ENCODE measurements around the gene EIF6.

EIF6 gene

GRCh38 chr20:35240083-35240810, 44.3 kb downstream of the EIF6 start:
- Histone ChIP-seq H3K36me3 (peaks cover 7 to 13% (median 8%) of the 10 kb centered on the region in 3 donors), H3K9me3 (no peaks in the 10 kb centered on the region), H3K4me3 (no peak overlapping the region), H3K27me3 (no peaks in the 10 kb centered on the region), H3K27ac (no peak overlapping the region), H3K4me1 (no peaks in the 10 kb centered on the region)
- no peak for TF ChIP-seq CTCF (IDR thresholded peaks at IDR 0.05)
- DNase-seq, result no peak
- intact Hi-C loops (cut with DNase I; ENCODE audit: low total_unique reads), result no loop called here

- no peaks in the 10 kb centered on the region for H3K9me3 ChIP-seq
- intact Hi-C loops (cut with DNase I; ENCODE audit: low total_unique reads), result no loop called here
- no peak for DNase-seq
- no peak overlapping the region for H3K27ac ChIP-seq
- no peak for TF ChIP-seq CTCF (IDR thresholded peaks at IDR 0.05)
- H3K36me3 ChIP-seq, result peaks cover 7 to 21% (median 16%) of the 10 kb centered on the region in 3 donors
- H3K4me1 ChIP-seq, result no peaks in the 10 kb centered on the region
- no peaks in the 10 kb centered on the region for H3K27me3 ChIP-seq
- no peak overlapping the region for H3K4me3 ChIP-seq
Observed at GRCh38 chr20:35238735-35239134, 45.8 kb downstream of the EIF6 start.

- Histone ChIP-seq H3K27me3 (no peaks in the 10 kb centered on the region), H3K9me3 (no peaks in the 10 kb centered on the region), H3K4me3 (no peak overlapping the region), H3K27ac (no peak overlapping the region), H3K4me1 (no peaks in the 10 kb centered on the region), H3K36me3 (peaks cover 7 to 22% (median 16%) of the 10 kb centered on the region in 3 donors)
- no peak for TF ChIP-seq CTCF (IDR thresholded peaks at IDR 0.05)
- DNase-seq, result no peak
- intact Hi-C loops (cut with DNase I; ENCODE audit: low total_unique reads), result no loop called here
Observed at GRCh38 chr20:35238170-35238569, 46.4 kb downstream of the EIF6 start.

GRCh38 chr20:35237486-35237885, 47.1 kb downstream of the EIF6 start:
- no peak for DNase-seq
- intact Hi-C loops (cut with DNase I; ENCODE audit: low total_unique reads), result no loop called here
- Histone ChIP-seq H3K27me3 (no peaks in the 10 kb centered on the region), H3K4me3 (no peak overlapping the region), H3K27ac (no peak overlapping the region), H3K36me3 (peaks cover 7 to 29% (median 16%) of the 10 kb centered on the region in 3 donors), H3K9me3 (no peaks in the 10 kb centered on the region), H3K4me1 (no peaks in the 10 kb centered on the region)
- no peak for TF ChIP-seq CTCF (IDR thresholded peaks at IDR 0.05)

GRCh38 chr20:35235881-35236280, 48.7 kb downstream of the EIF6 start:
- Histone ChIP-seq H3K9me3 (no peaks in the 10 kb centered on the region), H3K4me1 (no peaks in the 10 kb centered on the region), H3K4me3 (no peak overlapping the region), H3K27ac (no peak overlapping the region), H3K36me3 (peaks cover 7 to 31% (median 16%) of the 10 kb centered on the region in 3 donors), H3K27me3 (no peaks in the 10 kb centered on the region)
- DNase-seq, result no peak
- TF ChIP-seq CTCF (IDR thresholded peaks at IDR 0.05), result no peak
- intact Hi-C loops (cut with DNase I; ENCODE audit: low total_unique reads), result no loop called here

All from tibial artery (tissue), 4 donors.